BLaER1 (cell line): ENCODE data around the gene SSBP2.

Source experiments
- H3K27ac ChIP-seq: shearing (Covaris generic); formaldehyde crosslinking; 2 replicates; pipeline ENCODE4 v1.8.1; 2022
- H3K27me3 ChIP-seq: shearing (Covaris generic); formaldehyde crosslinking; 2 replicates; pipeline ENCODE4 v1.8.1; 2022
- H3K36me3 ChIP-seq: shearing (Covaris generic); formaldehyde crosslinking; 2 replicates; pipeline ENCODE4 v1.8.1; 2022
- H3K4me1 ChIP-seq: shearing (Covaris generic); formaldehyde crosslinking; 2 replicates; pipeline ENCODE4 v1.8.1; 2022
- H3K4me2 ChIP-seq: shearing (Covaris generic); formaldehyde crosslinking; 2 replicates; pipeline ENCODE4 v1.8.1; 2022
- H3K4me3 ChIP-seq: shearing (Covaris generic); formaldehyde crosslinking; 2 replicates; pipeline ENCODE4 v1.8.1; 2022
- H3K9ac ChIP-seq: shearing (Covaris generic); formaldehyde crosslinking; 2 replicates; pipeline ENCODE4 v1.8.1; 2022
- H3K9me3 ChIP-seq: shearing (Covaris generic); formaldehyde crosslinking; 2 replicates; pipeline ENCODE4 v1.8.1; 2022
- H4K20me1 ChIP-seq: shearing (Covaris generic); formaldehyde crosslinking; 2 replicates; pipeline ENCODE4 v1.8.1; 2022
- Cebpa-rat ChIP-seq: shearing (Covaris generic); IDR thresholded peaks from 2 replicates; pipeline ENCODE4 v1.8.1; 2022

SSBP2 gene

DNA sequence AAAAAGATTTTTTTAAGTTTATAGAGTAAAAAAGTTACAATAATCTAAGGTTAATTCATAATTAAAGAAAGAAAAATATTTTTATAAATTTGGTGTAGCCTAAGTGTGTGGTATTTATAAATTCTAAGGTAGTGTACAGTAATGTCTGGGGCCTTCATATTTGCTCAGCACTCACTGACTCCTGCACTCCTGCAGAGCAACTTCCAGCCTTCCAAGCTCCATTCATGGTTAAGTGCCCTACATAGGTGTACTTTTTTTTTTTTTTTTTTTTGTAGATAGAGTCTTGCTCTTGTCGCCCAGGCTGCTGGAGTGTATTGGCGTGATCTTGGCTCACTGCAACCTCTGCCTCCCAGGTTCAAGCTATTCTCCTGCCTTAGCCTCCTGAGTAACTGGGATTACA, 367.0 kb downstream of the SSBP2 start:
- H4K20me1 ChIP-seq: no peaks in the 10 kb centered on the region
- no peak overlapping the region for H3K9ac ChIP-seq
- no peak overlapping the region for H3K27ac ChIP-seq
- no peaks in the 10 kb centered on the region for H3K36me3 ChIP-seq
- no peak overlapping the region for H3K4me2 ChIP-seq
- TF ChIP-seq Cebpa-rat: no peak
- no peaks in the 10 kb centered on the region for H3K9me3 ChIP-seq
- H3K4me1 ChIP-seq: no peaks in the 10 kb centered on the region
- no peak overlapping the region for H3K4me3 ChIP-seq
- H3K27me3 ChIP-seq: no peaks in the 10 kb centered on the region

DNA sequence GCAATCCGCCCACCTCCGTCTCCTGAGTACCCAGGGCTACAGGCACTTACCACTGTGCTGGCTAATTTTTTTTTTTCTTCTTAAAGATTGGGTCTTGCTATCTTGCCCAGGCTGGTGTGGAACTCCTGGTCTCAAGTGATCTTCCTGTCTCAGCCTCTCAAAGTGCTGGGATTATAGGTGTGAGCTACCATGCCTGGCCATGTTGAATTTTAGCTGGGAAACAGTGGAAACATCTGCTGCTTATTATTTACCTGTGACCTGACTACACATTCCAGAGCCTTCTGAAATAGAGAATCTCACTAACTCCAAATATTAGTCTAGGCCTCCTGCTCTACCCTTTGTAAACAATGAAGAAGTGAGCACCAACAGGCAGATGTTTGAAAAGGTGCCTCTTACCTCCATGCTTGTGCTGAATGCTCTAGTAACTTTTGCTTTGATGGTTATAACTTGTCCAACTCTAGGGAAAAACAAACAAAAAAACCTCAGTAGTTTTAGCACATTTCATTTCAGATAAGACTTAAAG, 379.5 kb downstream of the SSBP2 start:
- Histone ChIP-seq H3K27ac (no peak overlapping the region), H4K20me1 (no peaks in the 10 kb centered on the region), H3K36me3 (no peaks in the 10 kb centered on the region), H3K27me3 (no peaks in the 10 kb centered on the region), H3K9me3 (no peaks in the 10 kb centered on the region), H3K4me1 (no peaks in the 10 kb centered on the region), H3K9ac (no peak overlapping the region), H3K4me3 (no peak overlapping the region), H3K4me2 (no peak overlapping the region)
- TF ChIP-seq Cebpa-rat: no peak

DNA sequence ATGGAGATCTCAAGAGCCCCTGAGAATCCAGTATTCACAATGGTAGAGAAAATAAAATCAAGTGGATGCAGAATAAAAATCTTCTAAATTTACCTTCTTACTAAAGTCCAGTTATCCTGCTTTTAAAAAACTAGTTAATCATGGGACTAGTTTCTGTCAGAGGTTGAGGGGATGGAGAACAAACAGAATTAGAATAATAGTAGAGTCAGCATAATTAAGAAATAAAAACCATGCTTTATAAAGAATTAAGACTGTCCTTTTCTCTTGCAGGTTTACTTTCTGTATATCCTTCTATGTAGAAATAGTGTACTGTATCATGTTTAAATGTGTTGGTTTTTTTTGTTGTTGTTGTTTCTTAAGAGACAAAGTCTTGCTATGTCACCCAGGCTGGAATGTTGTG, 380.0 kb downstream of the SSBP2 start:
- Histone ChIP-seq H3K27me3 (no peaks in the 10 kb centered on the region), H3K36me3 (no peaks in the 10 kb centered on the region), H4K20me1 (no peaks in the 10 kb centered on the region), H3K4me1 (no peaks in the 10 kb centered on the region), H3K9ac (no peak overlapping the region), H3K27ac (no peak overlapping the region), H3K4me3 (no peak overlapping the region), H3K4me2 (no peak overlapping the region), H3K9me3 (no peaks in the 10 kb centered on the region)
- TF ChIP-seq Cebpa-rat: no peak

DNA sequence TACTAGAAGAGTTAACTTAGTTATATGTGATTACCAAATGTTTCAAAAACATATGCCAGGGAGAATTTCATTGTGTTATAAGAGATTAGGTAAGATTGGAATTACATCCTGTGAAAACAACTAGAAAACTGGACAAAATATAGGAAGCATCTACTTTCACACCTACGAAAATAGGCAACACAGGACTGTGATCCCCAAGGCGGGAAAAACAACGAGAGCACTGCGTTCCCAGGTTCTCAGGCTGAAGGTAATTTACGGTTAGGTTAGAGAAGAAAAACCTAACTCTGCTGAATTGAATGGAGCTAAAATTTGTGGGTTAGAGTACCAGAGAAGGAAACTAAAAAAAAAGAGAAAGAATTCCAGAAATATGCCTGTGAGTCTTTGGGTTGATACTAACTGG, 385.4 kb downstream of the SSBP2 start:
- Histone ChIP-seq H3K4me1 (no peaks in the 10 kb centered on the region), H3K4me3 (no peak overlapping the region), H3K9me3 (no peaks in the 10 kb centered on the region), H4K20me1 (no peaks in the 10 kb centered on the region), H3K4me2 (no peak overlapping the region), H3K9ac (no peak overlapping the region), H3K27me3 (no peaks in the 10 kb centered on the region), H3K27ac (no peak overlapping the region), H3K36me3 (no peaks in the 10 kb centered on the region)
- no peak for TF ChIP-seq Cebpa-rat

DNA sequence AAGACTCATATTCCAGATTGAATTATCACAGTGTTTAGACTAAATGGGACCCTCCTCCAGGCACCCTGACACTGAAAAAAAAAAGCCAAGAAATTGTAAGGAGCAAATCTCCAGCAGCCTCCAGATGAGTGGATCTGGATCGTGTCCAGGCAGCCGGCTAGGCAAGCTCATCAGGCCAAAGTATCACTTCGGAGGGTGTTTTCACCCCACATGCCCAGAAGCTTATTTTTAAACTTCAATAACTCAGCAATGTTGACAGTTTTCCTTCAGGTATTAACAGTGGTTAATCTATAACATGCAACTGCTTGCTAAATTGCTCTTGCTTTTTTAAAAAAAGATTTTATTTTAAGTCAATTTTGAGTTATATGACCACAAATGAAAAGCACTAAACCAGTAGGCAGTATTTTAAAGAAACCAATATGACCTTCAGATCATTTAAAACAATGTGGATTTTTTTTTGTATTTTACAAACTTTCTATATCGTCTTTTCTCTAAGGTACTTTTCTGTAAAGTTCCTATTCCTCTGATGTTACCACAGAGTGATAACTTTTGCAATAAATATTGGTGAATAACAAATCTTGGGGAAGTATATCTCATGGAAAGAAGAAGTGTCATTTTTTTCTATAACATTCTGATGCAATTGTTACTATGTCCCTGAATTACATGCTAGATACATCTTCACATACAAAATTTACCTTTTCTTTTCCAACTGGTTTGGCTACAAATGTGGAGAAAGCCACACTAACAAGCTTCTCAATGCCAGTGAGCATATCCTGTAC, 387.6 kb downstream of the SSBP2 start:
- Histone ChIP-seq H3K4me2 (no peak overlapping the region), H3K9me3 (no peaks in the 10 kb centered on the region), H3K27ac (no peak overlapping the region), H3K27me3 (no peaks in the 10 kb centered on the region), H3K9ac (no peak overlapping the region), H3K4me3 (no peak overlapping the region), H3K36me3 (no peaks in the 10 kb centered on the region), H3K4me1 (peaks cover 8% of the 10 kb centered on the region), H4K20me1 (no peaks in the 10 kb centered on the region)
- TF ChIP-seq Cebpa-rat: no peak
